ENCODE measurements around the gene NADK. TPM values are rescaled to one million over a fixed set of nuclear protein-coding genes. Genes with fewer than 3 reads are reported as not detected.

Gene NADK
- total and polyA plus RNA-seq, 2 of the 13 experiments (the other 11 are each of a cell fraction or from before 2014, with no cell fraction given) = 56.6 to 60.1 TPM

DNA sequence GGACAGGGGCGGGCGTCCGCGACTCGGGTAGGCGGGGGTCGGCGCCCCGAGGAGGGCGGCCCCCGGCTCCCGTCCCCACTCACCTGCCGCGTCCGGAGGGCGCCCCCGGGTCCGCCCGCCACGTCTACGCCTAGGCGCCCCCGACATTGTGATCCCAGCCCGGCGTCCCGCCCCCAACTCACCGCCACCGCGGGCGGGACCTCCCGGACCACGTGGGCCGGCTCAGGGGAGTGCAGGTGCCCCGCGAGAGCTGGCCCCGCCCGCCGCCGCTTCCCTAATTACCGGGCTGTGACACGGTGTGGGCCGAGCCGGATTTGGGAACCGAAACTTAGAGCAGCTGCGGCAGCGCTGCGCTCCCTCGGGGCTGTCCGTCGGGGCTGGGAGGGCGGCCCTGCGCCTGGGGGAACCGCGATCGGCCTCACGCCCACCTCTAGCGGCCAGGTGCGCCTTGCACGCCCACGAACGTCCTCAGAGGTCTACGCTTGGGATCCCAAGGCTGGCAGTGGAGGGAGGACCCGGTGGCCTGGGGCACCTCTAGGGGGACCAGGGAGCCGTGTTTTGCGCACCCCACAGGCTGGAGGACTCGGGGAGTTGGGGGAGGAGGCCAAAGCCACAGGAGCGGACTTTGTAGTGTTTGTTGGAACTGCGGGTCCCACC lies 521 bp upstream of the NADK start (continued):
- TF ChIP-seq, protein P1, sequence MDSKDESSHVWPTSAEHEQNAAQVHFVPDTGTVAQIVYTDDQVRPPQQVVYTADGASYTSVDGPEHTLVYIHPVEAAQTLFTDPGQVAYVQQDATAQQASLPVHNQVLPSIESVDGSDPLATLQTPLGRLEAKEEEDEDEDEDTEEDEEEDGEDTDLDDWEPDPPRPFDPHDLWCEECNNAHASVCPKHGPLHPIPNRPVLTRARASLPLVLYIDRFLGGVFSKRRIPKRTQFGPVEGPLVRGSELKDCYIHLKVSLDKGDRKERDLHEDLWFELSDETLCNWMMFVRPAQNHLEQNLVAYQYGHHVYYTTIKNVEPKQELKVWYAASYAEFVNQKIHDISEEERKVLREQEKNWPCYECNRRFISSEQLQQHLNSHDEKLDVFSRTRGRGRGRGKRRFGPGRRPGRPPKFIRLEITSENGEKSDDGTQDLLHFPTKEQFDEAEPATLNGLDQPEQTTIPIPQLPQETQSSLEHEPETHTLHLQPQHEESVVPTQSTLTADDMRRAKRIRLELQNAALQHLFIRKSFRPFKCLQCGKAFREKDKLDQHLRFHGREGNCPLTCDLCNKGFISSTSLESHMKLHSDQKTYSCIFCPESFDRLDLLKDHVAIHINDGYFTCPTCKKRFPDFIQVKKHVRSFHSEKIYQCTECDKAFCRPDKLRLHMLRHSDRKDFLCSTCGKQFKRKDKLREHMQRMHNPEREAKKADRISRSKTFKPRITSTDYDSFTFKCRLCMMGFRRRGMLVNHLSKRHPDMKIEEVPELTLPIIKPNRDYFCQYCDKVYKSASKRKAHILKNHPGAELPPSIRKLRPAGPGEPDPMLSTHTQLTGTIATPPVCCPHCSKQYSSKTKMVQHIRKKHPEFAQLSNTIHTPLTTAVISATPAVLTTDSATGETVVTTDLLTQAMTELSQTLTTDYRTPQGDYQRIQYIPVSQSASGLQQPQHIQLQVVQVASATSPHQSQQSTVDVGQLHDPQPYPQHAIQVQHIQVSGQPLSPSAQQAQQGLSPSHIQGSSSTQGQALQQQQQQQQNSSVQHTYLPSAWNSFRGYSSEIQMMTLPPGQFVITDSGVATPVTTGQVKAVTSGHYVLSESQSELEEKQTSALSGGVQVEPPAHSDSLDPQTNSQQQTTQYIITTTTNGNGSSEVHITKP (CRISPR knock-in tag; IDR thresholded peaks at IDR 0.05; ENCODE audit: low read depth) = peak; percentile 16; the same call in 1 of the 2 replicates
- TF ChIP-seq ZNF331 (CRISPR knock-in tag; IDR thresholded peaks at IDR 0.05) (no peak; the same call in 1 of the 2 replicates), ZNF124 (CRISPR knock-in tag; IDR thresholded peaks at IDR 0.05) (peak; percentile 58), MLLT10 (CRISPR knock-in tag; IDR thresholded peaks at IDR 0.05) (no peak), NAIF1 (CRISPR knock-in tag; IDR thresholded peaks at IDR 0.05; ENCODE audit: borderline replicate concordance) (no peak), NPAS2 (CRISPR knock-in tag; IDR thresholded peaks at IDR 0.05; ENCODE audit: borderline replicate concordance) (0 out of 2 replicates have a peak, but pooled peaks have one; percentile 47), GLI4 (CRISPR knock-in tag; IDR thresholded peaks at IDR 0.05; ENCODE audit: borderline replicate concordance) (no peak), ESRRA (CRISPR knock-in tag; IDR thresholded peaks at IDR 0.05; ENCODE audit: low read depth) (peak; percentile 37; the same call in 1 of the 2 replicates), ZNF333 (CRISPR knock-in tag; IDR thresholded peaks at IDR 0.05; ENCODE audit: borderline replicate concordance) (no peak; the same call in 1 of the 2 replicates), NBN (conservative IDR thresholded peaks at IDR 0.05) (no peak), RARG (CRISPR knock-in tag; IDR thresholded peaks at IDR 0.05; ENCODE audit: low read depth) (no peak), ZNF605 (CRISPR knock-in tag; IDR thresholded peaks at IDR 0.05) (no peak), ZNF446 (CRISPR knock-in tag; IDR thresholded peaks at IDR 0.05) (0 out of 2 replicates have a peak, but pooled peaks have one; percentile 12), ZNF766 (CRISPR knock-in tag; IDR thresholded peaks at IDR 0.05; ENCODE audit: borderline replicate concordance) (no peak; the same call in 1 of the 2 replicates), KDM5B (CRISPR knock-in tag; IDR thresholded peaks at IDR 0.05; ENCODE audit: borderline replicate concordance) (peak; percentile 37; the same call in 1 of the 2 replicates)
- TF ChIP-seq, protein P2, sequence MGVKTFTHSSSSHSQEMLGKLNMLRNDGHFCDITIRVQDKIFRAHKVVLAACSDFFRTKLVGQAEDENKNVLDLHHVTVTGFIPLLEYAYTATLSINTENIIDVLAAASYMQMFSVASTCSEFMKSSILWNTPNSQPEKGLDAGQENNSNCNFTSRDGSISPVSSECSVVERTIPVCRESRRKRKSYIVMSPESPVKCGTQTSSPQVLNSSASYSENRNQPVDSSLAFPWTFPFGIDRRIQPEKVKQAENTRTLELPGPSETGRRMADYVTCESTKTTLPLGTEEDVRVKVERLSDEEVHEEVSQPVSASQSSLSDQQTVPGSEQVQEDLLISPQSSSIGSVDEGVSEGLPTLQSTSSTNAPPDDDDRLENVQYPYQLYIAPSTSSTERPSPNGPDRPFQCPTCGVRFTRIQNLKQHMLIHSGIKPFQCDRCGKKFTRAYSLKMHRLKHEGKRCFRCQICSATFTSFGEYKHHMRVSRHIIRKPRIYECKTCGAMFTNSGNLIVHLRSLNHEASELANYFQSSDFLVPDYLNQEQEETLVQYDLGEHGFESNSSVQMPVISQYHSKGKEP (CRISPR knock-in tag; IDR thresholded peaks at IDR 0.05) = no peak
- TF ChIP-seq, protein P3, sequence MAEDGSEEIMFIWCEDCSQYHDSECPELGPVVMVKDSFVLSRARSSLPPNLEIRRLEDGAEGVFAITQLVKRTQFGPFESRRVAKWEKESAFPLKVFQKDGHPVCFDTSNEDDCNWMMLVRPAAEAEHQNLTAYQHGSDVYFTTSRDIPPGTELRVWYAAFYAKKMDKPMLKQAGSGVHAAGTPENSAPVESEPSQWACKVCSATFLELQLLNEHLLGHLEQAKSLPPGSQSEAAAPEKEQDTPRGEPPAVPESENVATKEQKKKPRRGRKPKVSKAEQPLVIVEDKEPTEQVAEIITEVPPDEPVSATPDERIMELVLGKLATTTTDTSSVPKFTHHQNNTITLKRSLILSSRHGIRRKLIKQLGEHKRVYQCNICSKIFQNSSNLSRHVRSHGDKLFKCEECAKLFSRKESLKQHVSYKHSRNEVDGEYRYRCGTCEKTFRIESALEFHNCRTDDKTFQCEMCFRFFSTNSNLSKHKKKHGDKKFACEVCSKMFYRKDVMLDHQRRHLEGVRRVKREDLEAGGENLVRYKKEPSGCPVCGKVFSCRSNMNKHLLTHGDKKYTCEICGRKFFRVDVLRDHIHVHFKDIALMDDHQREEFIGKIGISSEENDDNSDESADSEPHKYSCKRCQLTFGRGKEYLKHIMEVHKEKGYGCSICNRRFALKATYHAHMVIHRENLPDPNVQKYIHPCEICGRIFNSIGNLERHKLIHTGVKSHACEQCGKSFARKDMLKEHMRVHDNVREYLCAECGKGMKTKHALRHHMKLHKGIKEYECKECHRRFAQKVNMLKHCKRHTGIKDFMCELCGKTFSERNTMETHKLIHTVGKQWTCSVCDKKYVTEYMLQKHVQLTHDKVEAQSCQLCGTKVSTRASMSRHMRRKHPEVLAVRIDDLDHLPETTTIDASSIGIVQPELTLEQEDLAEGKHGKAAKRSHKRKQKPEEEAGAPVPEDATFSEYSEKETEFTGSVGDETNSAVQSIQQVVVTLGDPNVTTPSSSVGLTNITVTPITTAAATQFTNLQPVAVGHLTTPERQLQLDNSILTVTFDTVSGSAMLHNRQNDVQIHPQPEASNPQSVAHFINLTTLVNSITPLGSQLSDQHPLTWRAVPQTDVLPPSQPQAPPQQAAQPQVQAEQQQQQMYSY (CRISPR knock-in tag; IDR thresholded peaks at IDR 0.05) = no peak
- TF ChIP-seq, protein P4, sequence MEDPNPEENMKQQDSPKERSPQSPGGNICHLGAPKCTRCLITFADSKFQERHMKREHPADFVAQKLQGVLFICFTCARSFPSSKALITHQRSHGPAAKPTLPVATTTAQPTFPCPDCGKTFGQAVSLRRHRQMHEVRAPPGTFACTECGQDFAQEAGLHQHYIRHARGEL (CRISPR knock-in tag; IDR thresholded peaks at IDR 0.05) = no peak

Data from HepG2 (cell line).